Duodenal mucosa (tissue), 2 donors: ENCODE data around the gene KIF1C.
A peak's percentile ranks its signal among the peaks of the same experiment; 100 is the strongest.

Experiments
- H3K27ac ChIP-seq: one replicate; pipeline ENCODE4 v1.7.0; 2013; ENCODE audit warnings: low read depth, low read length
- H3K27me3 ChIP-seq, 2 donors: one replicate each; pipeline ENCODE4 v1.7.0; 2013; ENCODE audit warnings: low read length in 2 of 2, control low read depth in 1 of 2; ENCODE audit not compliant: insufficient read depth in 2 of 2, control insufficient read depth in 1 of 2
- H3K36me3 ChIP-seq, 2 donors: one replicate each; pipeline ENCODE4 v1.7.0; 2013; ENCODE audit warnings: low read length in 2 of 2, control low read depth in 1 of 2; ENCODE audit not compliant: insufficient read depth in 2 of 2, control insufficient read depth in 1 of 2
- H3K4me1 ChIP-seq, 2 donors: one replicate each; pipeline ENCODE4 v1.7.0; 2013; ENCODE audit warnings: low read length in 2 of 2, control low read depth in 1 of 2; ENCODE audit not compliant: insufficient read depth in 2 of 2, control insufficient read depth in 1 of 2
- H3K4me3 ChIP-seq, 2 donors: one replicate each; pipeline ENCODE4 v1.7.0; 2013; ENCODE audit warnings: low read length in 2 of 2, low read depth in 1 of 2
- H3K9ac ChIP-seq, 2 donors: one replicate each; pipeline ENCODE4 v1.7.0; 2013; ENCODE audit warnings: low read length in 2 of 2, low read depth in 1 of 2
- H3K9me3 ChIP-seq, 2 donors: one replicate each; pipeline ENCODE4 v1.7.0; 2013; ENCODE audit warnings: low read length in 2 of 2, control low read depth in 1 of 2; ENCODE audit not compliant: control insufficient read depth in 1 of 2

Gene KIF1C

GRCh38 chr17:4969047-4969550 lies 28.7 kb upstream of the KIF1C start:
- H3K4me3 ChIP-seq, result peak overlapping the region; percentile 74 to 83
- peak overlapping the region in 1 of 2 donors; percentile 68 for H3K9ac ChIP-seq
- no peaks in the 10 kb centered on the region for H3K9me3 ChIP-seq
- H3K4me1 ChIP-seq, result peaks cover 11 to 25% of the 10 kb centered on the region in 2 donors
- no peak overlapping the region for H3K27ac ChIP-seq
- no peaks in the 10 kb centered on the region for H3K27me3 ChIP-seq
- H3K36me3 ChIP-seq, result peaks cover 13 to 43% of the 10 kb centered on the region in 2 donors

- H3K9me3 ChIP-seq, result no peaks in the 10 kb centered on the region
- H3K4me3 ChIP-seq, result peak overlapping the region; percentile 29 to 74
- H3K27me3 ChIP-seq, result no peaks in the 10 kb centered on the region
- peak overlapping the region in 1 of 2 donors; percentile 68 for H3K9ac ChIP-seq
- H3K36me3 ChIP-seq, result peaks cover 19 to 49% of the 10 kb centered on the region in 2 donors
- peaks cover 11 to 25% of the 10 kb centered on the region in 2 donors for H3K4me1 ChIP-seq
- no peak overlapping the region for H3K27ac ChIP-seq
Measured at GRCh38 chr17:4969551-4970173, 28.1 kb upstream of the KIF1C start.

DNA sequence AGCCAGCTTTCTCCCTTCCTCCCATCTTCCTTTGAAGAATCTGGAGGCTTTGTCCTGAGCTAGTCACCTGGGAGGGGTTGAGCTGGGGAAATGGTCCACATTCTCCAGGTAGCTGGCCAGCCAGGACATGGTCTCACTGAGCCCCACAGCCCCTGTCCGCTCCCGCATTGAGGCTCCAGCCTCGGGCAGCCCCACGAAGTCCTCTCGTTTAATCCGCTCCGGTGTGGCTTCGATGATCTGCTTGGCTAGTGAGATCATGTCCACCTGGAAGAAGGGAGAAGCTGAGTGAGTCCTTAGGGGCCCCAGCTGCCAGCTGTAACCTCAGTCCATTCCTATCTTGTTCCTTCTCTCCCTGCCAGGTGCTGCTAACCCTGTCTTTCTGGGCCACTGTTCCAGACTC lies 27.5 kb upstream of the KIF1C start:
- peaks cover 23 to 54% of the 10 kb centered on the region in 2 donors for H3K36me3 ChIP-seq
- H3K4me1 ChIP-seq, result peaks cover 11 to 25% of the 10 kb centered on the region in 2 donors
- H3K27me3 ChIP-seq, result no peaks in the 10 kb centered on the region
- no peaks in the 10 kb centered on the region for H3K9me3 ChIP-seq
- H3K9ac ChIP-seq, result no peak overlapping the region
- H3K27ac ChIP-seq, result no peak overlapping the region
- no peak overlapping the region for H3K4me3 ChIP-seq

- no peak overlapping the region for H3K27ac ChIP-seq
- H3K9me3 ChIP-seq, result no peaks in the 10 kb centered on the region
- peaks cover 27 to 59% of the 10 kb centered on the region in 2 donors for H3K36me3 ChIP-seq
- H3K4me3 ChIP-seq, result no peak overlapping the region
- no peak overlapping the region for H3K9ac ChIP-seq
- peaks cover 5 to 18% of the 10 kb centered on the region in 2 donors for H3K4me1 ChIP-seq
- H3K27me3 ChIP-seq, result no peaks in the 10 kb centered on the region
Measured at GRCh38 chr17:4971826-4972225, 25.9 kb upstream of the KIF1C start.

DNA sequence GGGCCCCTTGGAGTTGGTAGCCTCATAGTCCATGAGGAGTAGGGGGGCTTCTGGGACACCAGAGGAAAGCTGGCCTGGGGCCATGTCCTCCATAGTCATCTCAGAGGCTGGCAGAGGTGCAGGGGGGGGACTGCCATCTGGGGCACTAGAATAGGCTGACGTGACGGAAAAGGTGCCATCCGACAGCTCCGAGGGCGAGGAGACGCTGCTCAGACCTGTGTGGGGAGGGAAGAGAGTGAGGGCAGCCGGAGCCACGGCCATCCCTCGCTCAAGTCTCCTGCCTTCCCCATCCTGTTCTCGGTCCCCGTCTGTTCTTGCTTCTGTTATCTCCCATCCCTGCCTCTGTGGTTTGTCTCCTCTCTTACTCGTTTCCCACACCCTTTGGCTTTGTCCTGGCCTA lies 25.4 kb upstream of the KIF1C start:
- Histone ChIP-seq H3K27me3 (no peaks in the 10 kb centered on the region), H3K4me3 (no peak overlapping the region), H3K27ac (no peak overlapping the region), H3K9ac (no peak overlapping the region), H3K4me1 (peaks cover 5 to 18% of the 10 kb centered on the region in 2 donors), H3K36me3 (peaks cover 27 to 64% of the 10 kb centered on the region in 2 donors), H3K9me3 (no peaks in the 10 kb centered on the region)

DNA sequence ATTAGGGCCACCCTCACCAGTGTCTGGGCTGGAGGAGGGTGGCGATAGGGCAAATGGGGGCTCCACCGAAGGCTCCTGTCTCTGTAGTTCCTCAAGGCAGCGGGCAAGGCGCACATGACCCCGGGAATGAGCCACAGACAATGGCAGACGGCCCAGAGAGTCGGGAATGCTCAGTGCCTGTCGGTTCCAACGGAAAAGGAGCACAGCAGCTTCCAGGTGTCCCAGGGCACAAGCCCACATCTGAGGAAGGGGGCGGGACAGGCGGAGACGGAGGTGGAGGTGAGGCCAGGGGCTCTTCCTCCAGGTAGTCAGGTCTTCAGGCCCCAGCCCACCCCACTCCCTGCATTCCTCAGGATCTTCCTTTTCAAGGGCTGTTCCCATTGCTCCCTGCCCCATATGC lies 25.0 kb upstream of the KIF1C start:
- H3K9ac ChIP-seq, result no peak overlapping the region
- peaks cover 31 to 68% of the 10 kb centered on the region in 2 donors for H3K36me3 ChIP-seq
- no peaks in the 10 kb centered on the region for H3K9me3 ChIP-seq
- H3K27ac ChIP-seq, result no peak overlapping the region
- no peak overlapping the region for H3K4me3 ChIP-seq
- H3K27me3 ChIP-seq, result no peaks in the 10 kb centered on the region
- H3K4me1 ChIP-seq, result peaks cover 5 to 18% of the 10 kb centered on the region in 2 donors

- no peak overlapping the region for H3K27ac ChIP-seq
- H3K4me1 ChIP-seq, result peaks cover 0 to 11% of the 10 kb centered on the region in 2 donors
- H3K4me3 ChIP-seq, result no peak overlapping the region
- no peaks in the 10 kb centered on the region for H3K9me3 ChIP-seq
- peaks cover 38 to 75% of the 10 kb centered on the region in 2 donors for H3K36me3 ChIP-seq
- H3K9ac ChIP-seq, result no peak overlapping the region
- no peaks in the 10 kb centered on the region for H3K27me3 ChIP-seq
Measured at GRCh38 chr17:4973256-4974114, 24.3 kb upstream of the KIF1C start.

GRCh38 chr17:4974115-4974670 lies 23.6 kb upstream of the KIF1C start:
- no peak overlapping the region for H3K27ac ChIP-seq
- H3K36me3 ChIP-seq, result peaks cover 44 to 81% of the 10 kb centered on the region in 2 donors
- H3K4me1 ChIP-seq, result peaks cover 0 to 4% of the 10 kb centered on the region in 2 donors
- H3K27me3 ChIP-seq, result no peaks in the 10 kb centered on the region
- H3K9ac ChIP-seq, result no peak overlapping the region
- no peak overlapping the region for H3K4me3 ChIP-seq
- H3K9me3 ChIP-seq, result no peaks in the 10 kb centered on the region

GRCh38 chr17:4978726-4979125 lies 19.0 kb upstream of the KIF1C start:
- H3K9me3 ChIP-seq, result no peaks in the 10 kb centered on the region
- H3K4me3 ChIP-seq, result no peak overlapping the region
- peaks cover 5 to 6% of the 10 kb centered on the region in 2 donors for H3K4me1 ChIP-seq
- peaks cover 43 to 68% of the 10 kb centered on the region in 2 donors for H3K36me3 ChIP-seq
- H3K9ac ChIP-seq, result no peak overlapping the region
- no peaks in the 10 kb centered on the region for H3K27me3 ChIP-seq
- no peak overlapping the region for H3K27ac ChIP-seq
